GM21381 (cell line): Measurements from ENCODE around the gene VWA8.
"Not testable (repeated sequence)": the region's sequence is repeated elsewhere in the genome, so short reads cannot be mapped to it uniquely, and the experiment has no call there.

Source experiments
- ATAC-seq: cut with Tn5 transposase; IDR thresholded peaks from one replicate; pipeline ENCODE4 v1.9.1; 2021; ENCODE audit warnings: mild to moderate bottlenecking, moderate library complexity; ENCODE audit not compliant: unreplicated experiment

The VWA8 gene

GRCh38 chr13:41624041-41624440 lies 336.9 kb downstream of the VWA8 start:
- ATAC-seq = no peak

- no peak for ATAC-seq
These were observed 338.2 kb downstream of the VWA8 start for GRCh38 chr13:41622432-41623429.

DNA sequence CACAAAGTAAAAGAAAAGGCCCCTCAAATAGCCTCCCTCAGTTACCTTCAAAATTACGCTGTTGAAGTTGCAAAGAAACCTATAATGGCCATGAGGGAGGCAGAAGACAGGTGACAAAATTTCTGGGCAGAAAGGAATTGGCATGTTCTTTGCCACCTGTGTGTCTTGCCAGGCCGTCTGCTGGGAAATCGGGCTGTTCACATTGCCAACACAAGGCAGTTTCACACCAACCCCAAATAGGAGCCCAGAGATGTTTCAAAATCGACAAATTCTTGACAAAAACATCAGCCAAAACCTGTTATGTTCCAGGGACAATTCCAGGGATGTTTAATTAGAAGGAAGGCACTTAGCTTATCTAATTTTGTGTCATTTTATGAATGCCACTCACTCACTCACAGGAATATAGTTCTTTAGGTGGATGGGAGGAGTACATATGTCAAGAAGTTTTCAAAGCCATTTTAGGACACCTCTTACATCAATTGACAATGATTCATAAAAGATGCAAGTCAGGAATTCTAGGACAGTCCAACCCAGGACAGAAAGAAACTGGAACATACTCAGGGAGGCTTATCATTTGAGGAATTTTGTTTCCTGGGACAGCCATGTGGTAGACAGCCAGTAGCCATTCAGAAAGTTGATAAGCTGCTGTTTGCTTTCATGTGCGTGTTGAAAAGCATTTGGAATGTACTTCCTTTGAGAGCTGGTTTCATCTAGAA lies 339.0 kb downstream of the VWA8 start:
- ATAC-seq = no peak

- ATAC-seq = not testable (repeated sequence)
These were observed 343.3 kb downstream of the VWA8 start for GRCh38 chr13:41617633-41618032.

DNA sequence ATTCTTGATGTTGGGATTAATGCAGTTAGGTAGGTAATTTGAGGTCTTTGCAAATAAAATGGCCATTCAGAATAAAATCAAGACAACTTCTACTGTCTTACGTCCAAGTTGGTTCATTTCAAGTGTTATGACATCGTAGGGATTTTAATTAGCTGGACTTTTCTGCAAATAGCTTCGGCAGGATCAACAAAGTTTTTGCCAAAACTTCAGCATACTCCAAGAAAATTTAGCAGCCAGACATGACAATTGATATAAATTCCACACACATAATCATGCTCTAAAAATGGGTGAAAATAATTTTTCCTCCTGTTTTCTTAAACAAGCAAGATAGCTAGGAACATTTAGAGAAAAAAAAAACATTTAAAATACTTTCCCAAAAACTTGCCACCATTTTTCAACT lies 344.8 kb downstream of the VWA8 start:
- no peak for ATAC-seq

- ATAC-seq = no peak
These were observed 345.4 kb downstream of the VWA8 start for GRCh38 chr13:41615528-41615855.

DNA sequence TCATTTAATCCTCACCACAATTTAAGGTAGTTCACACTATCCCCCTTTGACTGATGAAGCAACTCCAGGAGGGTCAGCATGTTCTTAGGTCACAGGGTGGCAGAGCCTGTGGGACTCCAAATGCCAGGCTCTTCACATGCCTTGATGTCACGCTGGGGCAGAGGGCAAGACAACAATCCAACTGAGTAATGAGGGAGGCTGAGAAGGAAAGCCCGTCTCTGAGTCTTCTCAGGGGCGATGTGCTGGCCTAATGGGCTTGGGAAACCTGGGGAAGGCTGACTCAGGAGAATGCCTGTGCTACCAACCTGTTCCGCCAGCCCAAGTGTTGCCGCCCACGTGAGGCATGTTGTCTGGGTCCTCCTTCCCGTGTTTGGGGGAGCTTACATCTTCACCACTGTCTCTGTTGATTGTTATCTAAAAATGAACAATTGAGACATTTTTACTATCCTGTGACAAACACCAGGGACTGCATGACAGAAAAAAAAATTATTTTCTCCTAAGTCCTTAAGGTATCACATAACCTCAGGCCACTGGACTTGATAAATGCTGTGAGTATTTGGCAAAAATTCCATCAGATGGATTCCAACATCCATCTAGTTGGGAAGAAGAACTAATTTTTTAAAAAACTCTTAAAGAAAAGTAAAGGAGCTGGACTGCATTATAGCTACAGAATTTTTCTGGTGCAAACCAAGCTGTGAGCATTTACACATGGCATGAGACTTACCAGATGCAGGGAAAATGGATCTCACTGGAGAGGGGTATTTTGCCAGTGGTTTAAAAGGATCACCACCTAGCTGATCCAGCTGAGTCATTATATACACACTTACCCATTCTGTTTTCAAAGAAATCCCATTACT lies 346.0 kb downstream of the VWA8 start:
- no peak for ATAC-seq

- ATAC-seq = no peak
These were observed 346.8 kb downstream of the VWA8 start for GRCh38 chr13:41613984-41614661.

GRCh38 chr13:41613471-41613870 lies 347.4 kb downstream of the VWA8 start:
- no peak for ATAC-seq

DNA sequence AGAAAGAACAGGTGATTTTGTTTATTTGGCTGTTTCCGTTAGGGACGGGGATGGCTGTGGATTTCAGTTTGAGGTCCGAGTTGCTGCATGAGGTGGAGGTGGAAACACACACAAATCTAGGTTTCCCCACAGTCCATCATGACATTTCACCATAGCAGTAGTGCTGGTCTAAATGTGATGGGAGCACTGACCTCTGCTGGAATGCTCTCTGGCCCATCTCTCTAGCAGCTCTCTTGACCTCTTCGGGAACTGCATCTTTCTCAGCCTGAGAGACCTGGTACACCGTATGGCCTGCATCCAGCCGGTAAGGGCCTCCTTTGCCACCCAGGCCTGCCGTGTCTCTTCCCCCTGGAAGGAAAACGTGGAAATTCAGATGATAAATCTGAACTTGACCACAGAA lies 349.5 kb downstream of the VWA8 start:
- no peak for ATAC-seq

DNA sequence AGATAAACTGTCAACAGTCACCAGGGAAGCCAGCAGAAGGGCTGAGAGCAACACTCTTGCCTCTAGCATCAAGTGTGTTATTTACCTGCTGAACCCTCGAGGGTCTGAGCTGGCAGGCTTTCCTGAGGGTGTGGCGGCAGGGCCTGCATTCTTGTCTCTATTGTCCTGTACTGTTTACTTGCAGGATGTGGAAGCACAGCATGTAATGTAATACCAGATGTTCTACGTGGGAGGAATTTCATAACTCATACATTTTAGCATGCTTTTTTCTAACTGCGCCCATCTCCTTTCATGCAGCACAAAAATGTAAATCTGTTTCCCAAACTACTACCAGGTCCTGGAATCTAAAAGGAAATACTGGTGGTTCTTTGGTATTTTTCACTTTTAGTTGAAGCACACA lies 350.5 kb downstream of the VWA8 start:
- ATAC-seq = no peak

- no peak for ATAC-seq
These were observed 351.1 kb downstream of the VWA8 start for GRCh38 chr13:41609828-41610227.

DNA sequence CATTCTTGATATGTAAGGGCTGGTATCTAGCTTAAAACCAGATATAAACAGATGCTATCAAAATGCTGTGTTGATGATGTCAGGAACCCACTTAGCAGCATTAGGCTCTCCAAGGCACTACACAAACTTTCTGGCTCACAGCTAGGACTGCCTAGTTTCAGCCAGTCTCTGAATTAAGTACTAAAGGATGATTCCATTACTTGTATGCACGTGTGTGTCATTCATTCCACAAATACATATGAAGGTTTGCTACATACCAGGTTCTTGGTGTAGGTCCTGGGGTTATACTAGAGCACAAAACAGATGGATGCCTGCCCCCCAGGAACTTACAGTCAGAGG lies 352.1 kb downstream of the VWA8 start:
- ATAC-seq = no peak

- no peak for ATAC-seq
These were observed 352.6 kb downstream of the VWA8 start for GRCh38 chr13:41608111-41608838.

DNA sequence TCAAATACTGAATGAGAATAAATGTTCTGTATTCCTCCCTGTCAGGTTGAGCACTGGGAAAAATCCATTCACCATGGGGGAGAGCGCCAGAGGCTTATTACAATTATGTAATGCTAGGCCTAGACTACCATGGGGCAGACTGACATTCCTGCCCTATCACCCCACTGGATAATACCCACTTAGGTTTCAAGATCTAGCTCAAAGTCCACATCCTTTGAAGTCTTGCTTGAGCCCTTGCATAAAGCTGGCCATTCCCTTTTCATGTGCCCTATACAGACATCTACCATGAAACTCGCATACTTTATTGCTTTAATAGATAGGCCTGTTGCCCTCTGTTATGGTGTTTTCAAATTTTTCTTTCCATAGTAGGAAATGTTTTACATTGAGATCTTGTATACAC lies 354.3 kb downstream of the VWA8 start:
- ATAC-seq = no peak

DNA sequence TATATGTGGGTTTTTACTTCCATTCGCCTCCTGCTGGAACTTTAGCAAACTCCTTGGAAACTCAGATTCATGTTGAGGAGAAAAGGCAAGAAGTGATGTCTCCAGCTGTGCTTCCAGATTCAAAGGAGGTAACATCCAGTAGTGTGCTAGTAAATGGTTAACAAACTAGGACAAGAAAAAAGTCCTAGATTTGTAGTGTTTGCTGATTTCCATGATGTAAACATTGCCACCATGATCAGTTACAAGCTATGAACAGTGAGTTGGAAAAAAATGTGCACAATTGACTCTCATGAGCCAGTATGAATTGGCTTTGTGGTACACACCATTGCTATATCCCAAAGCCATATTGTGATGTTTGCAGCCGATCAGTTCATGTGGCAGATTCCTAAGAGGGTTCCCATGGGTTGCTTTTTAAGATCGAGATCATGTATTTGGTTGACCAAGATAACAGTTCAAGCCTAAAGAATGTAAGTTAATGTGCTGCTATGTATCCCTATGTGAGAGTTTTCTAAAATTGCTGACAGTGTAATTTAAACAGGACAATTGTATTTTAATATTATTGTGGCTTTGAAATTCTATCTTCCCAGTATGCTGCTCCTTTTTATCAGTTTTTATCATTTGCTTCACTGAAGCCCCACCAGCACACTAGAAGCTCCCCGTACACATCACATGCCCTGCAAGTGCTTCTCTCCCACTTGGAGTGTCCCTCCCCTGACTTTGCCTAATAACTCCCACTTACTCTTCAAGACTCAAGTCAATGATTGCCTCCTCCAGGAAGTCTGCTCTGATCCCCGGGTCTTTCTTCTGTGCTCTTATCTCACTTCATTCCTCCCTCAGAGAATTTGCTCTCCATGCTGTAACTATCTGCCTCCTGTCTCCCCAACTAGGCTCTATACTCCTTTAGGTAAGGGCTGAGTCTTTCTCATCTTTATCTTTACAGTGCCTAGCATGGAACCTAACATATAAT lies 355.3 kb downstream of the VWA8 start:
- ATAC-seq = no peak

- no peak for ATAC-seq
These were observed 357.0 kb downstream of the VWA8 start for GRCh38 chr13:41603917-41604316.

GRCh38 chr13:41601718-41602445 lies 359.0 kb downstream of the VWA8 start:
- ATAC-seq = no peak
